Left ventricle myocardium inferior (tissue), 1 donor: ENCODE data around the gene RASA3. TPM values are rescaled to one million over a fixed set of nuclear protein-coding genes. Genes with fewer than 3 reads are reported as not detected.

Experiments
- DNase-seq: peaks from one replicate; pipeline ENCODE4 v3.0.0-alpha.2; 2020
- H3K27ac ChIP-seq: fragments of 200-600 bp; replicated peaks from 2 replicates; pipeline ENCODE4 v1.8.0; 2021
- H3K27me3 ChIP-seq: fragments of 200-600 bp; 2 replicates; pipeline ENCODE4 v1.8.0; 2021; ENCODE audit warnings: low read depth
- H3K36me3 ChIP-seq: fragments of 200-600 bp; 2 replicates; pipeline ENCODE4 v1.8.0; 2021
- H3K4me1 ChIP-seq: fragments of 200-600 bp; 2 replicates; pipeline ENCODE4 v1.8.0; 2021
- H3K4me3 ChIP-seq: fragments of 200-600 bp; 2 replicates; pipeline ENCODE4 v1.8.0; 2021; ENCODE audit warnings: mild to moderate bottlenecking, moderate library complexity
- H3K9me3 ChIP-seq: fragments of 200-600 bp; replicated peaks from 2 replicates; pipeline ENCODE4 v1.8.0; 2021
- CTCF ChIP-seq: fragments of 200-600 bp; IDR thresholded peaks from 2 replicates; pipeline ENCODE4 v1.8.0; 2021; ENCODE audit warnings: antibody characterized with exemption, mild to moderate bottlenecking, borderline replicate concordance
- intact Hi-C: fragments of 100-400 bp; cut with micrococcal nuclease; formaldehyde crosslinking; loops from one replicate; pipeline ENCODE4 v1.11.0; 2022
- total RNA-seq: library from RNA; stranded (reverse); fragmentation: NEBNext Ultra II Directional; extraction: Animal tissue kit (Norgen Biotek cat#: 25700); gene quantifications from one replicate; pipeline ENCODE4 v1.2.1, GENCODE V29; 2021
- donor health status: DM: no; HTN: yes; CAD: no; lungs with severe emphysema.

Gene RASA3
- total RNA-seq, 1 donor from 2014 or later, result 9.5 TPM

- no peak overlapping the region for H3K4me3 ChIP-seq
- H3K27me3 ChIP-seq, result no peaks in the 10 kb centered on the region
- no peaks in the 10 kb centered on the region for H3K36me3 ChIP-seq
- peaks cover 41% of the 10 kb centered on the region for H3K4me1 ChIP-seq
- peak; percentile 13 for TF ChIP-seq CTCF
- intact Hi-C loops, result no loop called here
- peak overlapping the region; percentile 23 for H3K27ac ChIP-seq
- no peak for DNase-seq
- H3K9me3 ChIP-seq, result no peaks in the 10 kb centered on the region
Measured at GRCh38 chr13:114110091-114110829, 22.2 kb downstream of the RASA3 start.

GRCh38 chr13:114109641-114110041 is 22.8 kb downstream of the RASA3 start:
- Histone ChIP-seq H3K27me3 (no peaks in the 10 kb centered on the region), H3K9me3 (no peaks in the 10 kb centered on the region), H3K4me3 (no peak overlapping the region), H3K4me1 (peaks cover 36% of the 10 kb centered on the region), H3K27ac (peak overlapping the region; percentile 23), H3K36me3 (no peaks in the 10 kb centered on the region)
- intact Hi-C loops, result no loop called here
- no peak for DNase-seq
- no peak for TF ChIP-seq CTCF

- peaks cover 36% of the 10 kb centered on the region for H3K4me1 ChIP-seq
- no peaks in the 10 kb centered on the region for H3K36me3 ChIP-seq
- intact Hi-C loops, result no loop called here
- H3K4me3 ChIP-seq, result no peak overlapping the region
- no peak for DNase-seq
- no peak overlapping the region for H3K27ac ChIP-seq
- no peaks in the 10 kb centered on the region for H3K27me3 ChIP-seq
- no peak for TF ChIP-seq CTCF
- no peaks in the 10 kb centered on the region for H3K9me3 ChIP-seq
Measured at GRCh38 chr13:114108894-114109293, 23.5 kb downstream of the RASA3 start.

- no peak for TF ChIP-seq CTCF
- Histone ChIP-seq H3K27me3 (no peaks in the 10 kb centered on the region), H3K36me3 (no peaks in the 10 kb centered on the region), H3K4me1 (peaks cover 36% of the 10 kb centered on the region), H3K9me3 (no peaks in the 10 kb centered on the region), H3K27ac (no peak overlapping the region), H3K4me3 (no peak overlapping the region)
- intact Hi-C loops, result no loop called here
- no peak for DNase-seq
Measured at GRCh38 chr13:114108141-114108761, 24.2 kb downstream of the RASA3 start.

GRCh38 chr13:114107686-114108081 is 24.7 kb downstream of the RASA3 start:
- no peak overlapping the region for H3K4me3 ChIP-seq
- DNase-seq, result peak; percentile 60
- peak overlapping the region; percentile 50 for H3K27ac ChIP-seq
- TF ChIP-seq CTCF, result no peak
- peaks cover 36% of the 10 kb centered on the region for H3K4me1 ChIP-seq
- no peaks in the 10 kb centered on the region for H3K36me3 ChIP-seq
- H3K9me3 ChIP-seq, result no peaks in the 10 kb centered on the region
- no peaks in the 10 kb centered on the region for H3K27me3 ChIP-seq
- intact Hi-C loops, result no loop called here
